A673 (cell line): ENCODE results near the gene NEMF.

Experiments used
- CTCF ChIP-seq: fragments of 300-800, 200-600 bp; sonication (generic); conservative IDR thresholded peaks from 2 replicates; pipeline ENCODE4 v1.5.1; 2017; ENCODE audit warnings: low read depth, mild to moderate bottlenecking, antibody characterized with exemption, low read length, moderate library complexity, mixed read lengths
- EZH2 ChIP-seq: fragments of 200-600 bp; sonication (generic); IDR thresholded peaks from 2 replicates; pipeline ENCODE4 v1.6.1; 2017; ENCODE audit warnings: borderline replicate concordance, low read depth, mild to moderate bottlenecking, mixed read lengths, antibody characterized with exemption, low read length; ENCODE audit not compliant: poor library complexity, severe bottlenecking

DNA sequence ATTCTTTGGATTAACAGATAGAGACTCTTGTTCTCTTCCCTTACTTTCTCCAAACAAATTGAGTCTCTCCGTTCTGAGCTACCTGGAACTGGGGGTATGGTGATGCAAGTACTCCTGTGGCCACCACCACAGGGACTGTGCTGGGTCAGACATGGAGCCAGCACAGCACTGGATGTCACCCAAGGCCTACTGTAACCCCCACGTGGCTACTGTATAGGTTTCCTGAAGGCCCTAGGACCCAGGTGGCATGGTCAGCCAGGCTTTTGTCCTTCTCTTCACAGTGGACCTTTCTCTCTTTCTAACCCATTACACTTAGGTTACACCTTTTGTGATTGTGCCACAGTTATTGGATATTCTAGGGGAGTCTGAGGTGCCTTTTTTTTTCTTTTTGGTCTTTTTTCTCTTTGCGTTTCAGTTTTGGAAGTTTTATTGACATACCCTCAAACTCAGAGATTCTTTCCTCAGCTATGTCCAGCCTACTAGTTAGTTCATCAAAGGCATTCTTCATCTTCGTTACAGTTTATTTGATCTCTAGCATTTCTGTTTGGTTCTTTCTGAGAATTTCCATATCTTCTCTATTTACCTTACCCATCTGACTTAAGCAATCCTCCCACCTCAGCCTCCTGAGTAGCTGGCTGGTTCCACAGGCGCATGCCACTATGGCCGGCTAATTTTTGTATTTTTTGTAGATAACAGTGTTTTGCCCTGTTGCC, 90.6 kb downstream of the NEMF start:
- no peak for TF ChIP-seq CTCF
- TF ChIP-seq EZH2, result no peak
